Right ventricle myocardium inferior (tissue), 1 donor: ENCODE results near the gene SMPD3. TPM values are rescaled to one million over a fixed set of nuclear protein-coding genes. Genes with fewer than 3 reads are reported as not detected.

Experiments
- ATAC-seq: fragments of 200-7000 bp; cut with Tn5 transposase; one replicate; pipeline ENCODE4 v1.9.1; 2020; ENCODE audit warnings: mild to moderate bottlenecking, moderate library complexity
- DNase-seq: peaks from one replicate; pipeline ENCODE4 v3.0.0; 2021; ENCODE audit errors: missing footprints
- intact Hi-C: fragments of 100-400 bp; cut with DNase I; formaldehyde crosslinking; loops from one replicate; pipeline ENCODE4 v1.11.0; 2022
- total RNA-seq: library from RNA; stranded (reverse); fragmentation: NEBNext Ultra II Directional; extraction: Animal tissue kit (Norgen Biotek cat#: 25700); gene quantifications from one replicate; pipeline ENCODE4 v1.2.1, GENCODE V29; 2021
- donor health status: DM: no; HTN: yes; CAD: no; lungs with severe emphysema.

The SMPD3 gene
- total RNA-seq, 1 donor from 2014 or later = 0.38 TPM

DNA sequence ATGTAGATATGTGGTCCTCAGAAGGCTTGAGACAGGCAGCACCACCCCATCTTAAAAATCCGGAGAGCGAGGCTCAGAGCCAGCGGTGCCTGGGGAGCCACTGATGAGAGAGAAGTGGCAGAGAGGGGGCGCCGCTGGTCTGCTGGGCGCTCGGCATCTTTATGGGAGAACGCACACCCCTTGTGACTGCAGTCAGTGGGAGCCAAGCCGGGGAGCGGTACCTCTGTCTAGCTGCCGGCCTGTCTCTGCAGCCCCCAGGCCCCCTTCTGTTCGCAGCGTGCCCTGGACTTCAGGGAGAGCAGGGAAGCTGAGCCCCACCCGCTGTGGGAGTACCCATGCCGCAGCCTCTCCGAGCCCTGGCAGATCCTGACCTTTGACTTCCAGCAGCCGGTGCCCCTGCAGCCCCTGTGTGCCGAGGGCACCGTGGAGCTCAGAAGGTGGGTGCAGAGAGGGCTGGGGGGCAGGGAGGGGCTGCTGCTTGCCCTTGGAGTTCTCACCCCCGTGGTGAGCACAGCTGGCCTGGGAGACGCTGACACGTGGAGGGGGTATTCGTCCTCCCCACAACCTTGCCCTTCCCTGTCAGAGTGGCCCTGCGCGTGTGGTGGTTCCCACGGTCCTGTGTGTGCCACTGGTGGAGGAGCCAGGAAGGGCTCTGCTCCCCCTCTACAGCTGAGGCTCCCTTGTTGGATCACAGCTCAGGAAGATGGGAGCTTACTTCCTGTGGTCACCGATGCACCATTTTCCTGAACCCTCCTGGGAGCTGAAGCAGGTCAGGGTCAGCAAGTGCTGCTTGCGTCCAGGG, 92.7 kb downstream of the SMPD3 start:
- peak; percentile 65 for DNase-seq
- intact Hi-C loops = no loop called here
- no peak for ATAC-seq

DNA sequence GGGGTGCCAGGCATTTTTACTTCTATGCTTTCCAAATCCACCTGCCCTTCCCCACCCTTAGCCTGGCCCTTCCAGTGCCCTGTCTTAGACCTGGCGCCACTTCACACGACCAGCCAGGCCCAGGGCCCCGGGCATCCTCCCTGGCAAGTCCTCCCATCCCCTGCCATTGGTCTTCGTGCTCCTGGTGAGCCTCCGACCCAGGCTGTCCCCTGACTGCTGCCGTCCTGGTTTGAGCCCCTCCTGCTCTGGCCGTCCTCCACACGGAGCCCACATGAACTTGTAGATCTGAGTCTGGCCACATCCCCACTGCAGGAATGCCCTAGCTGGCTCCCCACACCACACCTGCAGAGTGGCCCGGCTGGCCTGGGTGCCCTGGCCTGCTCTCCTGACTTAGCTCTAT, 93.5 kb downstream of the SMPD3 start:
- intact Hi-C loops = no loop called here
- DNase-seq (peak; percentile 54), ATAC-seq (no peak)

DNA sequence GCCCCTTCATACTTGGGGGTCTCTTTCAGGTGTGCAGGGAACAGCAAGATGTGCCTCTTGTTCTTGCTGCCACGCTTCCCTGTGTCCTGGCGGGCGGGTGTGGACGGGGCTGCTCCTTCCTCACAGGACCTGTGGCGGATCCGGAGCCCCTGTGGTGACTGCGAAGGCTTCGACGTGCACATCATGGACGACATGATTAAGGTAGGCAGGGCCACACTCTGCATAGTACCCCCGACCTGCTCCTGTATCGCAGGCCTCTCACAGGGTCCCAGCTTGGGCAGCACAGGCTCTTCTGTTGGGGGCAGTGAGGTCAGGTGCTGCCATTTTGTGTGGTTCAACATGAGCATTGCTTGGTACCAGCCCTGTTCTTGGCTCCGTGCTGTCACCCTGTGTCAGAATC, 94.9 kb downstream of the SMPD3 start:
- intact Hi-C loops = no loop called here
- DNase-seq (peak; percentile 33), ATAC-seq (no peak)

DNA sequence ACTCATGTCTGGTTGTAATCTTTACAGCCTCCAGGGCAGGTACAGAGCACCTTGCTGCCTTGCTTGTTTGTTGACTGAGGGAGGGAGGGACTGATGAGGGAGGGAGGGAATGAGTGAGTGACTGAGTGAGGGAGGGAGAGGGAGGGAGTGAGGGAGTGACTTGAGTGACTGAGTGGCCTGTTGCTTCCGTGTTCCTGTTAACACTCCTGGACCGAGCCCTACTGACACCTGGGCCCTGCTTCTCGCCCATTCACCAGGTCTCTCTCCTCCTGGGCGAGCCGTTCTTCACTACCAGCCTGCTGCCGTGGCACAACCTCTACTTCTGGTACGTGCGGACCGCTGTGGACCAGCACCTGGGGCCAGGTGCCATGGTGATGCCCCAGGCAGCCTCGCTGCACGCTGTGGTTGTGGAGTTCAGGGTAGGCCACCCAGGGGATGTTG, 96.3 kb downstream of the SMPD3 start:
- ATAC-seq (no peak), DNase-seq (peak; percentile 13)
- intact Hi-C loops = no loop called here

DNA sequence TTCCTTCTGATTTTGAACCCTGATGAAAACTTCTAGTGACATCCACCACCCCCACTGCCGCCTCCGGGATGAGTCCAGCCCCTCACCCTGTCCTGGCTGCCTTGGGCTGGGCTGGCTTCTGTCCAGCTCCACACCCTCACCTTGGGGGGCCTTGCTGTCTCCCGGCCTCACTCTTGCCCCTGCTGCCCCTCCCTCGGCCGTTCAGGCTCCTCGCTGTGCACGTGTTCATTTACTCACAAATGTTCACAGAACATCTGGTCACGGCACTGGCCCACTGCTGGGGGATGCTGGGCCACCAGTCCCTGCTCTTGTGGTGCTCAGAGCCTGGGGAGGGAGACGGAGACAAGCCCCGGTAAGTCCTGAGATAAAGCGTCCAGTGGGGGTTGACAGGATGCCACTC, 96.8 kb downstream of the SMPD3 start:
- no peak for ATAC-seq
- DNase-seq = peak; percentile 68
- intact Hi-C loops = no loop called here

DNA sequence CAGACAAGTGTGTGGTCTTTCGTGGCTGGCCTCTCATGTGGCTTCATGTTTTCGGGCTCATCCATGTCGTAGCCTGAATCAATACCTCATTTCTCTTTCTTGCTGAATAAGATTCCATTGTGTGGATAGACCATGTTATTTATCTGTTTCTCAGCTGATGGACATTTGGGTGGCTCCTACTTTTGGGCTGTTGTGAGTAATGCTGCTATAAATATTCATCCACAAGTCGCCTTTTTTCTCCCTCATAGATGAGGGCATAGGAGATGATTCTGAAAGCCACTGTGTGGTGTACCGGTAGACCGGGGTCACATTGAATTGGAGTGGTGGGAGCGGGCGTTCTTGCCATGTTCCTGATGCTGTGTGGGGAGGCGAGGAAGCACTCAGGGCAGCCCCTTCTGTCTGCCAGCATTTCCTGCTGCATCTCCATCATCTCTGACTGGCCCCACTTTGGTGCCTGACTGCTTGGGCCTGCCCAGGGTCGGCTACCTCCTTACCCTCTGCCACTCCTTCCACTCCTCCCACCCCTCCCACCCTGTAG, 97.4 kb downstream of the SMPD3 start:
- ATAC-seq (no peak), DNase-seq (peak; percentile 14)
- intact Hi-C loops = no loop called here

DNA sequence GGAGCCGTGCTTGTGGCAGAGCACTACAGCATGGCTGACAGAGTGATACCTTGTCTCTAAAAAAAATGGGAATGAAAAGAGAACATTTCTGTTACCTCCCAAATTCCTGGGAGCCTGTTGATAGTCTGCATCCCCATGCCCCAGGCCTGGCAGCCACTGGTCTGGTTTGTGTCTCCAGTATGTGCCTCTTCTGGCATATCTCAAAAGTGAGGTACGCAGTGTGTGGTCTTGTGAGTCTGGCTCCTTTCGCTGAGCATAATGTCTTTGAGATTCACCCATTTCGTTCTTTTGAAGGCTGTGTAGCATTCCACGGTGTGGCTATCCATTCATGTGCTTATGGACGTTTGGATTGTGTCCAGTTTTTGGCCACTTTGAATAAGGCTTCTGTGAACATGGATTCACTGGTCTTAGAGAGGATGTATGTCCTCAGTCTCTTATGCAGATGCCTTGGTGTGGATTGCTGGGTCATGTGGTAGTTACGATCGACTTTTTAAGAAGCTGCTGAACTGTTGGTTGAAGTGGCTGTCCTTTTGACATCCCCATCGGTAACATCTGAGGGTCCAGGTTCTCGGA, 98.4 kb downstream of the SMPD3 start:
- intact Hi-C loops = no loop called here
- DNase-seq (no peak), ATAC-seq (no peak)

DNA sequence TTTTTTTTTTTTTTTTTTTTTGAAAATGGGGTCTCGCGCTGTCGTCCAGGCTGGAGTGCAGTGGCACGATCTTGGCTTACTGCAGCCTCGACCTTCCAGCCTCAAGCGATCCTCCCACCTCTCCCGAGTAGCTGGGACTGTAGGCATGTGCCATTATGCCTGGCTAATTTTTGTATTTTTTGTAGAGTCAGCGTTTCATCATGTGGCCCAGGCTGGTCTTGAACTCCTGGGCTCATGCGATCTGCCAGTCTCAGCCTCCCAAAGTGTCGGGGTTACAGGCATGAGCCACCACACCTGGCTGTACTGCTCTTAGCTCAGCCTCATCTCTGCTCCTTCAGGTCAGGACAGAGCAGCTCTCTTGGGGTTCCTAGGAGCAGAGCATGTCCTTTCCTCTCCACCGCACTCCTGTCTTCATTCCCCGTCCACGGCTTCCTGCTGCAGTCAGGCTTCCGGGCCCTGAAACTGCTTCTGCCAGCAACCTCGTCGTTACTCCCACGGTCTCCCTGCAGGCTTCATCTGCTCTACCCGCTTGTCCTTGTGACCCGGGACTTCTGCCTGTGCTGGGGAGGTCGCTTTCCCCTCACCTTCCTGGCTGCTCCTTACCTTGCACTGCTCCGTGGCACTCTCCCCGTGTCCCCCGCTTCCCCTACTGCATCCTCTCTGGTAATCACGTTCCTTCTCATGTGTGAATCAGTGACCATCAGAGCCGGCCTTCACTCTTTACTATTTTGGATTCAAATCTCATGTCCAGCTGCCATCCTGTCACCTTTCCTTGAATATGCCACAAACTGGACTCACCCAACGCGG, 99.5 kb downstream of the SMPD3 start:
- DNase-seq (peak; percentile 60), ATAC-seq (no peak)
- intact Hi-C loops = no loop called here

DNA sequence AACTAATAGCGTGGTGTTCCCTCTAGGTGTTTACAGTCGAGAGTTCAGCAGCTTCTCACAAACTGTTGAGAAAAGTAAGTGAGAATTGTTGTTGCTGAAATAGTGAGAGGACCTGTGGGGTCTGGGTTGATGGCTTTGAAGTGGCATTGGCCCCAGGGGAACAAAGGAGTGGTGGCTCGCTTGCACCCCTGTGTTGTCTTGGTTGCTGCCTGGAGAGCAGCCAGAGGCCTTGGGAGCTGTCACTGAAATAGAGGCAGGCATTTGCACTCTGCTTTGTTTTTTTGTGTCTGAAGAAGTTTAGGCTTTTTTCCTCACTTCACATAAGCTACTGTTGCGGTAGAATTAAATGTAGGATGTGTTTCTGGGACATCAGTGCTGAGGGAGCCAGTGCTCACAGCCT, 100.7 kb downstream of the SMPD3 start:
- DNase-seq (no peak), ATAC-seq (no peak)
- intact Hi-C loops = no loop called here

DNA sequence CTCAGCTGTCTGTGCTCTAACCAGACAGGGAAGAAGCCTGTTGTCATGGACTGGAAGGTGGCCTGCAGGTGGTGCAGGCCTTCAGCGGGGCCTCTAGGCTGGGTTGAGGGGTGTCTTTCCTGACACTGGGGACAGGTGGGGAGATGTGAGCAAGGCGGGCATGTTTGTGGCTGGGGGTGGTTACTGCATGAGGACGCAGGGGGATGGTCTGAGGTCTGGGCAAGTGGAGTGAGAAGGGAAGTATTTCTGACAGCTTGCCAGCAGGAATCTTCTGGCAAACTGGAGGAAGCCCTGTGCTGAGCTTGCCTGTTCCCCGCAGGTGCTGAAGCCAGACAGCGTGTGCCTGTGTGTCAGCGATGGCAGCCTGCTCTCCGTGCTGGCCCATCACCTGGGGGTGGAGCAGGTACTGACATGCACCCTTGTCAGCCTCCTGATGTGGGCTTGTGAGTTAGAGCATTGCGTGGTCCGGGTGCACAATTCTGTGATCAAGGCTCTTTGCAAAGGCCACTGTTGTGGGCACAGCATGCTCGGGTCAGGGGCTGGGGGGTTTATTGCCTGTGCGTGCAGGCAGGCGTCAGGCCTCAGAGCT, 101.3 kb downstream of the SMPD3 start:
- intact Hi-C loops = no loop called here
- ATAC-seq = no peak
- DNase-seq = peak; percentile 33

DNA sequence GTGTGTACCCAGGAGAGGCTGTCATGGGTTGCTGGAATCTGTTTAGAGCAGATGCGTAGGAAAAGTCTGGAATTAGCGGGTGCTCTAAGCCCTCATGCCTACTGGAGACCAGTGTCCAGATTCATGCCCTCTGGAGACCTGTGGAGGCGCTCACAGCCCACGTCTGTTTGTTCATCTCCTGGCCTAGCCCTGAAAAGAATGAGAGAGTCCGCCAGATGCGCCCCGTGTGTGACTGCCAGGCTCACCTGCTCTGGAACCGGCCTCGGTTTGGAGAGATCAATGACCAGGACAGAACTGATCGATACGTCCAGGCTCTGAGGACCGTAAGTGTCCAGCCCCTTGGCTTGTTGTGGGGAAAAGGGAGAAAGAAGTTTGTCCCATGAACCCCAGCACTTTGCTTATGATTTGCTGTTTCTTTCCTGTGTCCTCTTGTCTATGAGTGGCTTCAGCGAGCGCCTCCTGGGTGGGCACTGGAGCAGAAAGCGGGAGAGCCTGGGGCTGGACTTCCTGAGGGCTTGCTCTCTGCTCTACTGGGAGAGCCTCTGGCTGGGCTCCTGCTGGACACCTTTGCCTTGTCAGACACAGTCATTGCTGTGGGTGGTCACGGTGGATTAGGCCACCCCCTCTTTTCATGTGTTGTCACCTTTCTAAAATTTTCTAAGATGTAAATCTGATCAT, 102.2 kb downstream of the SMPD3 start:
- DNase-seq = peak; percentile 44
- no peak for ATAC-seq
- intact Hi-C loops = no loop called here

DNA sequence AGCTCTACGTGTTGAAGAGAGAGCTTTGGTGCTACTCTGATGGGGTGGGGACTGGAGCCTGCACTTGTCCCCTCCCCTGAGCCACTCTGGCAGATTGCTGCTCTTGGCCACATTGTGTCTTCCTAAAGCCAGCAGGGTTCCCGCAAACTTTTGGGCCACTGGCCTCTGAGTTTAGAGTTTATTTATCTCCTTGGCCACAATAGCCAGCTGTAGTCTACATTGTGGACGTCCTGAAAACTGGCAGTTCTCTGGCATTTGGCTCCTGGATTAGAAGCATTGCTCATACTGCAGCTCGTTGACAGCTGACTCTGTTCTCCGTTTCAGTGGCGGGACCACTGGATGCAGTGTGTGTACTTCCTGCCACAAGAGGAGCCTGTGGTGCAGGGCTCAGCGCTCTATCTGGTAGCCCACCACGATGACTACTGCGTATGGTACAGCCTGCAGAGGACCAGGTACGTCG, 102.9 kb downstream of the SMPD3 start:
- peak; percentile 70 for ATAC-seq
- intact Hi-C loops = no loop called here
- DNase-seq = peak; percentile 65

DNA sequence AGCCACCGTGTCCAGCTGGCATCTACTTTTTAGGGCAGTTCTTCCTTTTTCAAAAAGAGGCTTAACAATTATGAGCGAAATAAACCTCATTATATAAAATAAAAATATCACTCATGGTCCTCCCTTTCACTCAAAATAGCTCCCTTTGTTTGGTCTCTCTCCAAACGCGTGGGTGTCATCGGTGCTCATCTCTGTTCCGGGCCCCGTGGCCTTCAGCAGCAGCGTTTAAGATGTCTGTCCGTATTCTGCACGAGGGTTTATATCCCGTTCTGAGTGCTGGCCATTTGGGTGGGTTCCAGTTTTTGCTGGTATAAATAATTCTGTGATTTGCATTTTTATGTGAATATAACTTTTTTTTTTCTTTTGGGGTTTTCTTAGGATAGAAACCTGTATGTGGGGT, 104.1 kb downstream of the SMPD3 start:
- intact Hi-C loops = no loop called here
- no peak for ATAC-seq
- peak; percentile 27 for DNase-seq

DNA sequence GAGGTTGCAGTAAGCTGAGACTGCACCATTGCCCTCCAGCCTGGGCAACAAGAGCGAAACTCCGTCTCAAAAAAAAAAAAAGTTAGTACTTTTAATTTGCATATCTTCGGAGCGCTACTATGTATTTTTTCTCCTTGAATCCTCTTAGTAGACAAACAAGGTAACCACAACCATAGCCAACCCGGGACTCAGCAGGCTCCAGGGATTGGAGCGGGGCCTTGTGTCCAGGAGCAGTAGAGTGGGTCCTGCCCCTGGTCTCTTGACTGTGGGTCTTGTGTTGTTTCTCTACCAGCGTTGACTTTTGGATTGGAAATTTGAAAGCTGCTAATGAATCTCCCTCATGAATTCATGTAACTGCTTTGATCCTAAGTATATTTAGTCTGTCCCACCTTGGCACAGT, 105.2 kb downstream of the SMPD3 start:
- DNase-seq (no peak), ATAC-seq (no peak)
- intact Hi-C loops = no loop called here

DNA sequence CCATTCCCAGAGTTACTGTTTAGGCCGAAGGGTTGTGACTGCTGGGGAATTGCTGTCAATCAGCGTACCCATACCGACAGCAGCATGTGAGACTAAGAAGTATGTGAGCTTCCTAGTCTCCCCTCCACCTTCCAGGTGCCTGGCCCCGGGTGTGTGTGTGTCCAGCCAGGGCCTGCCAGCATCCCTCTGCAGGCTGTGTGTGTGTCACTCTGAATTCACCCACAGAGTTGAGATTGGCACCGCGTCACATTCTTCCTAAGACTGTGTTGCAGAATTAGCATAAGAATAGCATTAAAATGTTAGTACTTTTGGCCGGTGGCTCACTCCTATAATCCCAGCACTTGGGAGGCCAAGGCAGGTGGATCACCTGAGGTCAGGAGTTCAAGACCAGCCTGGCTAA, 105.7 kb downstream of the SMPD3 start:
- ATAC-seq = no peak
- intact Hi-C loops = no loop called here
- no peak for DNase-seq

DNA sequence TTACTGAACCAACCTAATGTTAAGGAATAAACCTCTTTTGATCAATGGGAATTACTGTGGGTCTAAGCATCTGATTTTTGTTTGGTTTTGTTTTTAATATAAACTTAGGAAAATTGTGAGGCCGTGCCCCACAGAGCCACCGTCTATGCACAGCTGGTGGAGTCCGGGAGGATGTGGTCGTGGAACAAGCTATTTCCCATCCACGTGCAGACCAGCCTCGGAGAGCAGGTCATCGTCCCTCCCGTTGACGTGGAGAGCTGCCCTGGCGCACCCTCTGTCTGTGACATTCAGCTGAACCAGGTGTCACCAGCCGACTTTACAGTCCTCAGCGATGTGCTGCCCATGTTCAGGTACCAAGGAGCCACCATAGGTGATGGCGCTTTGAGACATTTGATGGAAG, 109.1 kb downstream of the SMPD3 start:
- intact Hi-C loops = no loop called here
- DNase-seq (no peak), ATAC-seq (no peak)

DNA sequence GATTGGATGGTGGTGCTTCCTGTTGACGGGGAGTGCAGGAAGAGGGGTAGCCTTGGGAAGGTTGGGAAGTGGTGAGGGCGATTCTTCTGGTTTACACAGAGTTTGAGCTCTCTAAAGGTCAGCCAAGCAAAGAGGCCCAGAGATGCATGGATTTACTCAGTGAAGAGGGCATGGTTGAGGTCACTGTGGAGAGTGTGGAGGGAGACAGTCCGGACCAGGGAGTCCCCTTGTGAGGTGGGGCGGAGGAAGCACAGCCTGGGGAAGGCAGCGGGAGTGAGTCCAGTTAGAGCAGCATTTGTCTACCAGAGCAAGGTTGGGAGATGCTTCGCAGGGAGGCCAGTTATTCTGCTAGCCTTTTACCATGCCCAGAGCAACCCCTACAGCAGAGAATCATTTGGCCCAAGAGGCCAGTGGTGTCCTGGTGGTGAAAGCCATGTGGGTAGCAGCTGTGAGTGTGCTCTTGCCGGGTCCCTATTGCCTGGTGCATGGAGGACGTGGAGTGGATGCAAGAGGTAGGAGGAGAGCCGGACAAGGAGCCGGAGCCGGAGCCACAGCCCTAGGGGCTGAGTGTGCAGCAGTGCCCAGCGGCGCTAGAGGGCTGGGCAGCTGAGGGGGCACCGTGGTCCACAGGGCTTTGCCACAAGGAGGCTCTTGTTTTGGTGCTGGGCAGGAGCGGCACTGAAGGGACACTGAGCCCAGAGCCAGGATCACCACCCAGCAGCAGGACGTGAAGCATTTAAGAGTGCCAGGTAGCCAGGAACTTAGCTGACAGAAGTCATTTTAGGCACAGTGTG, 109.8 kb downstream of the SMPD3 start:
- intact Hi-C loops = no loop called here
- ATAC-seq (no peak), DNase-seq (no peak)

DNA sequence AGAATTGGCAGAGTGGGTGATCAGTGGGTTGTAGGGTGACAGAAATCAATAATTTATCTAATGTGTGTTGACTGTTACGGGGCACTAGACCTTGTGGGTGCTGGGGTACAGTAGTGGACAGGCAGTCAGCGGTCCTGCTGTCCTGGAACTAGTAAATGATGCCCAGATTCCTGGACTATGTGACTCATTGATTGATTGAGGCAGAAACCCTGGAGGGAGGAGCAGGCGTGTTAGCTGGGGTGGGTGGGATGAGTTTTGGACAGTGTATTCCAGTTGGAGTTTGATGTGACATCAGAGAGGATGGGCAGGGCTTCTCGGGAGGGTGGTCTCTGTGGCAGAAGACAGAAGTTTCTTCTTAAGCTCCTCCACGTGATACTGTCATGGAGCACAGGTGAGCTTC, 113.1 kb downstream of the SMPD3 start:
- no peak for ATAC-seq
- intact Hi-C loops = no loop called here
- DNase-seq = no peak
